ENCODE measurements around the gene FBXO21.

Gene FBXO21

GRCh38 chr12:117145597-117146154, 44.6 kb downstream of the FBXO21 start:
- no peak for DNase-seq
- Histone ChIP-seq H3K27me3 (no peaks in the 10 kb centered on the region), H3K4me3 (ENCODE audit: low read depth, low read length) (no peak overlapping the region), H3K36me3 (peaks cover 23% of the 10 kb centered on the region), H3K9me3 (no peaks in the 10 kb centered on the region), H3K4me1 (peaks cover 4% of the 10 kb centered on the region; the same call in 1 of the 2 replicates)
- TF ChIP-seq CTCF (IDR thresholded peaks at IDR 0.05; ENCODE audit: low read depth, low read length) = no peak

GRCh38 chr12:117144599-117144998, 45.7 kb downstream of the FBXO21 start:
- no peak for DNase-seq
- no peak for TF ChIP-seq CTCF (IDR thresholded peaks at IDR 0.05; ENCODE audit: low read depth, low read length)
- Histone ChIP-seq H3K36me3 (peaks cover 12% of the 10 kb centered on the region), H3K4me1 (peaks cover 4% of the 10 kb centered on the region; the same call in 1 of the 2 replicates), H3K4me3 (ENCODE audit: low read depth, low read length) (no peak overlapping the region), H3K27me3 (no peaks in the 10 kb centered on the region), H3K9me3 (no peaks in the 10 kb centered on the region)

- H3K36me3 ChIP-seq = peaks cover 9% of the 10 kb centered on the region
- H3K4me3 ChIP-seq (ENCODE audit: low read depth, low read length) = no peak overlapping the region
- DNase-seq = no peak
- H3K27me3 ChIP-seq = no peaks in the 10 kb centered on the region
- H3K4me1 ChIP-seq = peaks cover 4% of the 10 kb centered on the region; the same call in 1 of the 2 replicates
- no peaks in the 10 kb centered on the region for H3K9me3 ChIP-seq
- TF ChIP-seq CTCF (IDR thresholded peaks at IDR 0.05; ENCODE audit: low read depth, low read length) = no peak
Observed at GRCh38 chr12:117143008-117143532, 47.2 kb downstream of the FBXO21 start.

- no peak for TF ChIP-seq CTCF (IDR thresholded peaks at IDR 0.05; ENCODE audit: low read depth, low read length)
- no peaks in the 10 kb centered on the region for H3K27me3 ChIP-seq
- H3K4me3 ChIP-seq (ENCODE audit: low read depth, low read length) = no peak overlapping the region
- DNase-seq = no peak
- no peaks in the 10 kb centered on the region for H3K9me3 ChIP-seq
- H3K4me1 ChIP-seq = peaks cover 4% of the 10 kb centered on the region; the same call in 1 of the 2 replicates
- peaks cover 9% of the 10 kb centered on the region for H3K36me3 ChIP-seq
Observed at GRCh38 chr12:117142094-117142493, 48.2 kb downstream of the FBXO21 start.

GRCh38 chr12:117141097-117141898, 49.0 kb downstream of the FBXO21 start:
- peaks cover 4% of the 10 kb centered on the region; the same call in 1 of the 2 replicates for H3K4me1 ChIP-seq
- DNase-seq = no peak
- H3K36me3 ChIP-seq = peaks cover 9% of the 10 kb centered on the region
- no peak overlapping the region for H3K4me3 ChIP-seq (ENCODE audit: low read depth, low read length)
- no peak for TF ChIP-seq CTCF (IDR thresholded peaks at IDR 0.05; ENCODE audit: low read depth, low read length)
- H3K9me3 ChIP-seq = no peaks in the 10 kb centered on the region
- no peaks in the 10 kb centered on the region for H3K27me3 ChIP-seq
